HL-60/S4 treated with phorbol 12-myristate 13-acetate at 8.2 ng/mL for 4 days and 3 days (cell line): ENCODE data around the gene MAGED4B.
"Not testable (repeated sequence)": the region's sequence is repeated elsewhere in the genome, so short reads cannot be mapped to it uniquely, and the experiment has no call there.

Source experiments
- in situ Hi-C: fragments of 300-500 bp; cut with MboI; formaldehyde crosslinking; loops from 2 replicates; pipeline ENCODE4 v1.15.0; 2022; ENCODE audit warnings: low sequenced_read_pairs

MAGED4B gene, protein sequence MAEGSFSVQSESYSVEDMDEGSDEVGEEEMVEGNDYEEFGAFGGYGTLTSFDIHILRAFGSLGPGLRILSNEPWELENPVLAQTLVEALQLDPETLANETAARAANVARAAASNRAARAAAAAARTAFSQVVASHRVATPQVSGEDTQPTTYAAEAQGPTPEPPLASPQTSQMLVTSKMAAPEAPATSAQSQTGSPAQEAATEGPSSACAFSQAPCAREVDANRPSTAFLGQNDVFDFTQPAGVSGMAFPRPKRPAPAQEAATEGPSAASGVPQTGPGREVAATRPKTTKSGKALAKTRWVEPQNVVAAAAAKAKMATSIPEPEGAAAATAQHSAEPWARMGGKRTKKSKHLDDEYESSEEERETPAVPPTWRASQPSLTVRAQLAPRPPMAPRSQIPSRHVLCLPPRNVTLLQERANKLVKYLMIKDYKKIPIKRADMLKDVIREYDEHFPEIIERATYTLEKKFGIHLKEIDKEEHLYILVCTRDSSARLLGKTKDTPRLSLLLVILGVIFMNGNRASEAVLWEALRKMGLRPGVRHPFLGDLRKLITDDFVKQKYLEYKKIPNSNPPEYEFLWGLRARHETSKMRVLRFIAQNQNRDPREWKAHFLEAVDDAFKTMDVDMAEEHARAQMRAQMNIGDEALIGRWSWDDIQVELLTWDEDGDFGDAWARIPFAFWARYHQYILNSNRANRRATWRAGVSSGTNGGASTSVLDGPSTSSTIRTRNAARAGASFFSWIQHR

DNA sequence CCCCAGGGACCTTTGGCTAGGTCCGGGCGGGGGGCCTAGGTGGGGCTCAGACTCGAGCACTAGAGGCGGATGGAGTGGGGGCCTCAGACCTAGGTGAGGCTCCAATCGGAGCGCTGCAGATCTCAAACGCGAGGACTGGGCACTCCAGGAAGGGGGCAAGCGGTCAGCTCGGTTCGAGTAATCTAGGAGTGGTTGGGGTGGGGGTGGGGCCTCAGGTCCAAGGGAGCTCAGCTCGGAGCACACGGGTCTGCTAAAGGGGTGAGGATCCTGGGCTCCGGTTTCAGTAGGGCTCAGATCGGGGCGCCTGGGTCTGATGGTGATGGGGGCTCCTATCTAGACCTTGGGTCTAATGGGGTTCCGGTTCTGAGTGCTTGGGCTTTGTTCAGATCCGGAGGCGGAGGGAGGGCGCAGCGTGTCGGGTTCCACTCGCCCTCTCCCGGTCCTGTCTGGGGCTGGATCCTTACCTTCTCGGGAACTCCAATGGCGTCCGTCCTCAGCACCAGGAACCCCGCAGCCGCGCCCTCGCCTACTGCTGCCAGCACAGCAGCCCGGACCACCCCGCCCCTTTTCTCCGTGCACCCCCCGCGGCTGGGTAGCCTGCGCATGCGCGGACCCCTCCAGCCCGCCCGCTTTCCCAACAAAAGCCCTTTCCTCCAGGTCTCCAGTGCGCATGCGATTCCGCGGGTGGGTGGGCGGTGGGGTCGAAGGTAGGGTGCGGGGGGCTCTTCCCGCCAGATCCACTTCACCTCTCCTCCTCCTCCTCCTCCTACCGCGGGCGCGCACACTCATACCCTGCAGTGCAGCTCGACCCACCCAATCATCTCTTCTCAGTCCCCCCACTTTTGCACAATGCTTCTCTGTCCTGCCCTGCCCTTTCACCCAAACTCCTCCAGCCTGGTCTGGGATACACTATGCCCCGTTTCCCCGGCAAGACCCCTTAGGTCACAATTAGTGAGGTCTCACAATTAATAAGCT is at the start of gene MAGED4B:
Gene MAGED4B, minus strand, starts transcription at position 518 of the 975 bp plus-strand sequence. CDS start 1,011 bp downstream, outside the sequence.
- in situ Hi-C loops: not testable (repeated sequence)

DNA sequence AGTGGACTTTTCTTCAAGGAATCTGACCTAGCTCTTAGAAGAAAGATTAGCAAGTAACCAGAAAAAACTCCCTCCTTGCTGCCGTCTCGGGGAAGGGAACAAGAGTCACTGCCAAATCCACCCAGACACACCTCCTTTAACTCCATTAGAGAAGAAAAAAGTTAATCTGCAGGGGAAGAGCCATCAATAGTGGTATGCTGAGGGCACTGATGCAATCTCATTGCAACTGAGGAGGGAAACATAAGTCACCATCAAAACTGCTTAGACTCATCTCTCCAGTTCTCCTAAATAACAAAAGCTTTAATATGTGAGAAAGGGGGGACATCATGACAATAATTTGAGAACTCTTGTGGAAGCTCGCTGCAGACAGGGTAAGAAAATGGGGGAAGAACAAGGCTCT is 49.3 kb upstream of the MAGED4B start:
- in situ Hi-C loops: no loop called here

- in situ Hi-C loops: no loop called here
These were observed 13.6 kb upstream of the MAGED4B start for GRCh38 chrX:52082578-52082977.

GRCh38 chrX:52078131-52078530 is 9.1 kb upstream of the MAGED4B start:
- in situ Hi-C loops: no loop called here

GRCh38 chrX:52042288-52042687 is 26.7 kb downstream of the MAGED4B start:
- in situ Hi-C loops: not testable (repeated sequence)

DNA sequence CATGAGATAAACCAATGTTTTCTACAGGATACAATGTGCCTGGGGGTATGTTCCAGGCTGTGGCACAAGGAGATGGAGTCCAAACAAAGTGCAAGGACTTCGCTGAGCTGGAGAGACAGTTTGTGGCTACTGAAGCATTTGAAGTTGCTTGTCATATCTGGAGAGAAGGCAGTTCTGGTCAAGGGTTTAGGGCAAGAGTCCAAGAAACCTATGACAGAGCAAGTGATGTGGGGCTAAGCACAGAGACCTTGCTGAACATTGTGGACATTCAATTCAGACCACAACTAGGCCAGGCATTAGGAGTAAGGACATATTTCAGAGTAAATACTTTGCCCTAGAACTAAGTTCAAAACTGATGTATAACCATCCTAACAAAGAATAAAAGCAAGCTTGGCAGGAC is 34.8 kb downstream of the MAGED4B start:
- in situ Hi-C loops: no loop called here

DNA sequence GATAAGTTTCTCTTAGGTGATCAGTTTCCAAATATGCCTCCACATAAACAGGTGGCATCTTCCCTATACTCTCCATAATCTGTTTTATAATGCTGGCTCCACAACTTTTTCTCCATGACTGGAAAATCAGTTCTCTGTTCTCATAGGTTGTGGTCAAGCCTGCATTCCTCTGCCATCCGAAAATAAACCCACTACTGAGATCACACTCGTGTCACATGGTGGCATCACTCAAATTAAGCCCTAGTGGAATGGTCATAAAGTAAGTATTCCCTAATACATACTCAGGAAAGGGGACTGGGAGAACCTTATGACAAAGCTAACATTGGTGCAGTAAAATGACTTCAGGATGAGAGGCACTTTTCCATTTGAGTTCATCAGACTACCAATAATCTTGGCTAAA is 37.6 kb downstream of the MAGED4B start:
- in situ Hi-C loops: no loop called here

DNA sequence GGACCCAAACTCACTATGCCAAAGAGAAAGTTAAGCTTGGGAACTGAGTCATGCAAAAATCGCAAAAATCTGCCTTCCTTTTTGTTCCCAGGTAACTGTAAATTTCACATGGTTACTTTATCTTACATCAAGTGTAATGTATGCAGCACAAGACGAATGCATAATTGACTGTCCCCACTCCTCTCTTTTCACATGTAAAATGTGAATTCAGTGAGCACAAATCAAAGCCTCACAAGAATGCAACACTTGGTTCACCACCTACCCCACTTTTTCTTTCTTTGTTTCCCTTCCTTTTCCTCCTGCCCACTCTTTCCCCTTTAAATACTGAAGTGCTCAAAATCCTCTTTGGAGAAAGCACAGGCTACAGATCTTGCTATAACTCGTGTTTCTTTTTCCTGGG is 53.2 kb downstream of the MAGED4B start:
- in situ Hi-C loops: no loop called here
